Mucosa of descending colon (tissue), 3 donors: ENCODE data around the gene YES1. TPM values are rescaled to one million over a fixed set of nuclear protein-coding genes. Genes with fewer than 3 reads are reported as not detected.

Experiments used
- ATAC-seq: fragments of 200-7000 bp; cut with Tn5 transposase; one replicate; pipeline ENCODE4 v1.9.1; 2020; ENCODE audit warnings: mild to moderate bottlenecking, moderate library complexity
- DNase-seq, 3 donors: peaks; one replicate each; pipeline ENCODE4 v3.0.0-alpha.2; 2020
- H3K36me3 ChIP-seq: fragments of 200-600 bp; one replicate; pipeline ENCODE4 v1.8.0; 2021; ENCODE audit warnings: low read depth, mild to moderate bottlenecking
- H3K4me1 ChIP-seq: fragments of 200-600 bp; one replicate; pipeline ENCODE4 v1.8.0; 2021; ENCODE audit warnings: low read depth, mild to moderate bottlenecking
- H3K4me3 ChIP-seq: fragments of 200-600 bp; one replicate; pipeline ENCODE4 v1.8.0; 2021; ENCODE audit warnings: mild to moderate bottlenecking
- H3K9me3 ChIP-seq: fragments of 200-600 bp; one replicate; pipeline ENCODE4 v1.8.0; 2021; ENCODE audit warnings: mild to moderate bottlenecking
- intact Hi-C, 2 donors: fragments of 100-400 bp; cut with DNase I in 1 of 2; cut with micrococcal nuclease in 1 of 2; formaldehyde crosslinking; loops; one replicate each; pipeline versions ENCODE4 v1.11.0 to v1.11.1; 2022; cut with DNase I, micrococcal nuclease
- total RNA-seq, 3 donors: library from RNA; stranded (reverse); fragmentation: NEBNext Ultra II Directional in 2 of 3; extraction: Animal tissue kit (Norgen Biotek cat#: 25700) in 2 of 3; gene quantifications; one replicate each; pipeline versions ENCODE4 v1.2.1 to v1.2.4, GENCODE V29; 2021 to 2023
- TF ChIP-seq, protein P1 (sequence below): fragments of 200-600 bp; IDR thresholded peaks from one replicate; pipeline ENCODE4 v1.8.0; 2022; ENCODE audit warnings: antibody characterized with exemption, mild to moderate bottlenecking
- donor health status: DM: no; HTN: no; CAD: no; lungs with moderate emphysema.
- donor health status: DM: no; HTN: no; CAD: no.
- donor health status: DM: no; HTN: yes; CAD: no.

YES1 gene
- total RNA-seq, 3 donors from 2014 or later = 48.2 to 63.2 (median 52.2) TPM

DNA sequence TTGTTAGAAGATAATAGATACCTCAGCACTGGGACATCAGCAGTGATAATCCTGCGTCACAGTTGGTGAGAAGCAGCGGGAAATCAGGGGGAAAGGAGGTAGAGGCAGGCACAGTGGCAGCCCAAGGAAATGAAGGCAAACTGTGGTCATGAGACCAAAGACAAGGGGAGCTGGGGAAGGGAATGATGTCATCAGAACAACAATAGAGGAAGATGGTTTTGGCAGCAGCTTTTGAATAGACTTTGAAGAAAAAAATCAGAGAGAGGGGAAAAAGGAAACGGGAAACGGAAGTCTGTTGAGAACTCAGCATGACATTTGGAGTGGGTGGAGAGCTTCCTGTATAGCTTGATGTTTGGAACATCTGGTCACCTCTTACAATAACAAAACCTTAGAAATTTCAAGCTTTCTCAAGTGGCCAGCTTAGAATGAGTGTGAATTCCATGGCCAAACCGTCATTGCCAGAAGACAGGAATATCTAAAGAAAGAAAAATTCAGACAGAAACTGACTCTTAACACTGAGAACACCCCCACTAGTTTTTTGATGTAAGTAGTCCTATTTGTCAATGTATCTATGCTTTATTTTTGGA is 18.4 kb upstream of the YES1 start:
- intact Hi-C loops = loop anchor here (10.0 kb wide), 1 partner anchor 206 kb away; no protein-coding TSS in a partner anchor
- Histone ChIP-seq H3K4me3 (no peak overlapping the region), H3K4me1 (peaks cover 6% of the 10 kb centered on the region), H3K9me3 (no peaks in the 10 kb centered on the region), H3K36me3 (no peaks in the 10 kb centered on the region)
- ATAC-seq = peak; percentile 22
- TF ChIP-seq, protein P1, sequence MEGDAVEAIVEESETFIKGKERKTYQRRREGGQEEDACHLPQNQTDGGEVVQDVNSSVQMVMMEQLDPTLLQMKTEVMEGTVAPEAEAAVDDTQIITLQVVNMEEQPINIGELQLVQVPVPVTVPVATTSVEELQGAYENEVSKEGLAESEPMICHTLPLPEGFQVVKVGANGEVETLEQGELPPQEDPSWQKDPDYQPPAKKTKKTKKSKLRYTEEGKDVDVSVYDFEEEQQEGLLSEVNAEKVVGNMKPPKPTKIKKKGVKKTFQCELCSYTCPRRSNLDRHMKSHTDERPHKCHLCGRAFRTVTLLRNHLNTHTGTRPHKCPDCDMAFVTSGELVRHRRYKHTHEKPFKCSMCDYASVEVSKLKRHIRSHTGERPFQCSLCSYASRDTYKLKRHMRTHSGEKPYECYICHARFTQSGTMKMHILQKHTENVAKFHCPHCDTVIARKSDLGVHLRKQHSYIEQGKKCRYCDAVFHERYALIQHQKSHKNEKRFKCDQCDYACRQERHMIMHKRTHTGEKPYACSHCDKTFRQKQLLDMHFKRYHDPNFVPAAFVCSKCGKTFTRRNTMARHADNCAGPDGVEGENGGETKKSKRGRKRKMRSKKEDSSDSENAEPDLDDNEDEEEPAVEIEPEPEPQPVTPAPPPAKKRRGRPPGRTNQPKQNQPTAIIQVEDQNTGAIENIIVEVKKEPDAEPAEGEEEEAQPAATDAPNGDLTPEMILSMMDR = no peak
- no peak for DNase-seq

DNA sequence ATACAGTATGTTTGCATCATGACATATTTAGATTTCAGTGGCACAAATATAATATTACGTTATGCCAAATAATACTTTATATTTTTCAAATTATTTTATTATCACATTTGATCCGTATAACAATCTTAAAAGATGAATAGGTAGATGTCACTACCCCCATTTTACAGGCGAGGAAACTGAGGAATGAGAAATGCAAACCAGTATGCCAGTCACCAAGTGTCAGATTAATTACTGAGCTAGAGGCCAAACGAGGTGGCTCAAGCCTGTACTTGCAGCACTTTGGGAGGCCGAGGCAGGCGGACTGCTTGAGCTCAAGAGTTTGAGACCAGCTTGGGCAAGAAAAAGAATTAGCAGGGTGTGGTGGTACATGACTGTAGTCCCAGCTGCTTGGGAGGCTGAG is 17.4 kb upstream of the YES1 start:
- intact Hi-C loops = no loop called here
- TF ChIP-seq, protein P1 = no peak
- DNase-seq (no peak), ATAC-seq (no peak)
- H3K36me3 ChIP-seq = no peaks in the 10 kb centered on the region
- H3K4me3 ChIP-seq = no peak overlapping the region
- H3K4me1 ChIP-seq = peaks cover 6% of the 10 kb centered on the region
- no peaks in the 10 kb centered on the region for H3K9me3 ChIP-seq

DNA sequence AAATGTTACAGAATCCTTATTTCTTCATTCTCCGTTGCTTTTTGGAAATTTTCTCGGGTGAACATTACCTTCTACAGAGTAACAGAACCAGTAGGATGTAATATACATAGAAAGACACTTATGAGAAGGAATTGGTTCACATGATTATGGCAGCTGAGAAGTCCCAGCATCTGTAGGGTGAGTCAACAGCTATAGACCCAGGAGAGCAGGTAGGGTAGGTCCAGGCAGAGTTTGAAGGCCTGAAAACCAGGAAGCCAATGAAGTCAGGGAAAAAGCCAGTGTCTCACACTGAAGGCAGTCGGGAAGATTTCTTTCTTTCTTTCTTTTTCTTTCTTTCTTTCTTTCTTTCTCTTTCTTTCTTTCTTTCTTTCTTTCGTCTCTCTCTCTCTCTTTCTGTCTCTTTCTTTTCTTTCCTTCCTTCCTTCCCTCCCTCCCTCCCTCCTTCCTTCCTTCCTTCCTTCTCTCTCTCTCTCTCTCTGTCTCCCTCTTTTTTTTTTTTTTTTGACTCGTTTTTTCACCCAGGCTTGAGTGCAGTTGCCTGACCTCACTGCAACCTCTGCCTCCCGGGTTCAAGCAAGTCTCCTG is 15.1 kb upstream of the YES1 start:
- intact Hi-C loops = no loop called here
- TF ChIP-seq, protein P1 = no peak
- DNase-seq (no peak), ATAC-seq (no peak)
- H3K36me3 ChIP-seq = no peaks in the 10 kb centered on the region
- no peak overlapping the region for H3K4me3 ChIP-seq
- no peaks in the 10 kb centered on the region for H3K9me3 ChIP-seq
- peaks cover 3% of the 10 kb centered on the region for H3K4me1 ChIP-seq

DNA sequence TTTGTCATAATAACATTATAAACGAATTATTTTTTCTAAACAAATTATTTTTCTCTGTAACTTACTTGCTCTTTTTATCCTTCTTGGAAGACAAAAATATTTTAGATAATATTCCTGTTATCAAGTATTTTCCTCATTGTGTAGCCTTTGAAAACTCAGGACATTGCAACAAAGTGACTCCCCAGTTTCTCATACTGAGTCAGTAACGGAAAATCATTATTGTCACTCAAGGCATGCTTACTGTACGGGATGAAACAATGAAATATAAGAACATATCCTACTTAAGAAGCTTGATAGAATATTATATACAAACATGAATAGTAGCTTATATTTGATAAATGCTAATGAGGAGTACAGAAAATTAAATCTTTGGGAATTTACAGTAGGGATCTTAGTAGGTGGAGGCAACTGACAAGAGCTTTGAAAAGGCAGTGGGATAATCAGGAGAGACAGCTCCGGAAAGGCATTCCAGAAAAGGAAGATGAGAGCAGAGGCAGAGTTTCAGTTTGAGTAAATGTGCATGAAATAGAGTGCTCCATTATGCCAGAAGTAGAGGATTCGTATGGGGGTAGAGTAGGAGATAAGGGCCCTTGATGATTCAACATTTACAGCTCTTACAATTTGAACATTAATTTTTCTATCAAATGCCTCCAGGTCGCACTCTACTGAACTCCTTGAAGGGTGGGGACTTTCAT is 14.0 kb upstream of the YES1 start:
- intact Hi-C loops = no loop called here
- no peak overlapping the region for H3K4me3 ChIP-seq
- H3K9me3 ChIP-seq = no peaks in the 10 kb centered on the region
- H3K36me3 ChIP-seq = no peaks in the 10 kb centered on the region
- DNase-seq = no peak
- TF ChIP-seq, protein P1 = no peak
- H3K4me1 ChIP-seq = no peaks in the 10 kb centered on the region
- no peak for ATAC-seq

DNA sequence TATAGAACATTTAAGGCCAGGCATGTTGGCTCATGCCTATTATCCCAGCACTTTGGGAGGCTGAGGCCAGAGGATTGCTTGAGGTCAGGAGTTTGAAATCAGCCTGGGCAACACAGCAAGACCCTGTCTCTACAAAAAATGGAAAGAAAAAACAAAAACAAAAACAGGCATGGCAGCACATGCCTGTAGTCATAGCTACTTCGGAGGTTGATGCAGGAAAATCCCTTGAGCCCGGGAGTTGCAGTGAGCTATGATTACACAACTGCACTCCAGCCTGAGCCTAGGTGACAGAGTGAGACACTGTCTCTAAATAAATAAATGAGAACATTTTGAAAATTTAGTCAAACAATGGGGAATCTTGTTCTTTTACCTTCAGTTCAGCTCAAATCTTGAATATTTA is 12.1 kb upstream of the YES1 start:
- no peaks in the 10 kb centered on the region for H3K4me1 ChIP-seq
- TF ChIP-seq, protein P1 = no peak
- ATAC-seq = no peak
- H3K4me3 ChIP-seq = no peak overlapping the region
- H3K36me3 ChIP-seq = no peaks in the 10 kb centered on the region
- no peak for DNase-seq
- H3K9me3 ChIP-seq = no peaks in the 10 kb centered on the region
- intact Hi-C loops = no loop called here
